ENCODE results near the gene RBMS1. TPM values are rescaled to one million over a fixed set of nuclear protein-coding genes. Genes with fewer than 3 reads are reported as not detected.
A peak's percentile ranks its signal among the peaks of the same experiment; 100 is the strongest.

Gene RBMS1
- total RNA-seq, 3 donors from 2014 or later: 81.3 to 96.2 (median 92.1) TPM

DNA sequence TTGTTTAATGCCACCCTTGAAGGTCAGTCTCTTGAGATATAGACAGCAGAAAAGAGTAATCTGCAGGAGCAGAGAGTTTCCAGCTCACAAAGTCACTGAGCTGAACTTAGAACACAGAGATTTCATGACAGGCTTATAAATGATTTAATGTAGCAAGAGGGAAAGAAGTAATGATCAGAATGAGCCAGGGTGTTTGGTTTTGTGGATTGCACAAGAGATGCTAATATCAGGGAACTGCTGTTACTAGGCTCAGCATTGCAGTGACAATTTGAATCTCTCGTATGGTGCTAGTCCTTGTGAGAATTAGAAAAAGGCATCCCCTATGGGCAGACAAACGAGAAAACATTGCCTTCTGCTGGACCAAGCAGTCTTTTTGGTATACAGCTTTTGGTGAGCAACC lies 231.9 kb downstream of the RBMS1 start:
- no peaks in the 10 kb centered on the region for H3K4me1 ChIP-seq
- TF ChIP-seq POLR2A (IDR thresholded peaks at IDR 0.05) (no peak), POLR2AphosphoS5 (IDR thresholded peaks at IDR 0.05) (no peak)
- TF ChIP-seq, protein P1, sequence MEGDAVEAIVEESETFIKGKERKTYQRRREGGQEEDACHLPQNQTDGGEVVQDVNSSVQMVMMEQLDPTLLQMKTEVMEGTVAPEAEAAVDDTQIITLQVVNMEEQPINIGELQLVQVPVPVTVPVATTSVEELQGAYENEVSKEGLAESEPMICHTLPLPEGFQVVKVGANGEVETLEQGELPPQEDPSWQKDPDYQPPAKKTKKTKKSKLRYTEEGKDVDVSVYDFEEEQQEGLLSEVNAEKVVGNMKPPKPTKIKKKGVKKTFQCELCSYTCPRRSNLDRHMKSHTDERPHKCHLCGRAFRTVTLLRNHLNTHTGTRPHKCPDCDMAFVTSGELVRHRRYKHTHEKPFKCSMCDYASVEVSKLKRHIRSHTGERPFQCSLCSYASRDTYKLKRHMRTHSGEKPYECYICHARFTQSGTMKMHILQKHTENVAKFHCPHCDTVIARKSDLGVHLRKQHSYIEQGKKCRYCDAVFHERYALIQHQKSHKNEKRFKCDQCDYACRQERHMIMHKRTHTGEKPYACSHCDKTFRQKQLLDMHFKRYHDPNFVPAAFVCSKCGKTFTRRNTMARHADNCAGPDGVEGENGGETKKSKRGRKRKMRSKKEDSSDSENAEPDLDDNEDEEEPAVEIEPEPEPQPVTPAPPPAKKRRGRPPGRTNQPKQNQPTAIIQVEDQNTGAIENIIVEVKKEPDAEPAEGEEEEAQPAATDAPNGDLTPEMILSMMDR (IDR thresholded peaks at IDR 0.05): no peak
- intact Hi-C loops (cut with DNase I; ENCODE audit: low total_unique reads): no loop called here
- no peaks in the 10 kb centered on the region for H3K9me3 ChIP-seq
- no peak for DNase-seq (ENCODE audit: low spot score in 2 of 2)
- no peak overlapping the region for H3K27ac ChIP-seq
- no peaks in the 10 kb centered on the region for H3K36me3 ChIP-seq
- no peaks in the 10 kb centered on the region for H3K27me3 ChIP-seq
- no peak overlapping the region for H3K4me3 ChIP-seq

DNA sequence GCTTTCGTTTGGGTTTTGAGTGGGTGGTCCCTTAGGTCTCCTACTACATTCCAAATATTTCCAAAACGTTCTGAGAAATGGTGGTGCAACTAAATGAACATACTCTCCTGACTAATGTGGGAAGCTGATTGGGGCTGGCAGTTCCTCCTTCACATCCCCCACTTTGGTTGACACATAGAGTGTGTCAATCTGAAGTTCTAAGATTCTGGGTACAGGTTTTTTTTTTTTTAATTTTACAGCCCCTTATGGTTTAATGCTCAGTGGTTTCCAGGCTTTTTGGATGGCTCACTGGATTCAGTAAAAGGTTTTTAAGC lies 235.2 kb downstream of the RBMS1 start:
- DNase-seq (ENCODE audit: low spot score in 2 of 2): no peak
- no peaks in the 10 kb centered on the region for H3K4me1 ChIP-seq
- TF ChIP-seq POLR2A (IDR thresholded peaks at IDR 0.05) (no peak), POLR2AphosphoS5 (IDR thresholded peaks at IDR 0.05) (no peak)
- TF ChIP-seq, protein P1 (IDR thresholded peaks at IDR 0.05): no peak
- H3K27ac ChIP-seq: no peak overlapping the region
- H3K27me3 ChIP-seq: no peaks in the 10 kb centered on the region
- intact Hi-C loops (cut with DNase I; ENCODE audit: low total_unique reads): no loop called here
- H3K36me3 ChIP-seq: no peaks in the 10 kb centered on the region
- H3K9me3 ChIP-seq: no peaks in the 10 kb centered on the region
- H3K4me3 ChIP-seq: no peak overlapping the region

DNA sequence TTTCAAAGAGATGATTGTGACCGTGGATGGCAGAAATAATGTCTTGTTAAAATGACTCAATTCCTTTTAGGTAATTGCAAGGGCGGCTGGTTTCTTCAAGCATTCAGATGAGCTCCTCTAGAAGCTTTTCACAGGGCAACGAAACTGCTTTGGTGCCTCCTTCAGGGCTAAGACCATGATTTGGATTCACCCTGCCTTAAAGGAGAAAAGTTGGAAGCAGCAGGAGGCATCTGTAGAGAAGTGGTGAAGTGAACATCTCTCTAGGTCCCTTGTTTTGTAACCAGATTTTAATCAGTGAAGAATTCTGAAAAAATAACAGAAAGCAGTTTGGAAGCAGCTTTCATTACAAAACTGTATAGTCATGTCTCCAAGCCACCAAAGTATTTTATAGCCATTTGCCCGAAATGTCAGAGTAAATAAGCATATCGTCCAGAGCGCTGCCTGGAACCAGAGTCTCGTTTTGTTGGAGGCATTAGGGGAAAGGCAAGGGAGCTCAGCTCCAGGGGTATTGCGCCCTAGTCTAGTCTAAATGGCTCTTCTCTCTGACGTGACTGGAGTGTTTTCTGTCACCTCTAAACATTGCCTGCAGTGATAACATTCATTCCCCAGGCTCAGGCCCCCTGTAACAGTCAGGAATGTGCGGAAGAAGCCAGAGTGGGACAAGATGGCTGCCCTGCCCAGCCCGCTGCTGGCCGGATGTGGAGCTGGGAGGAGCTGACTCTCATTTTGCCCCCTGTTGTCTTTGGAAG lies 235.7 kb downstream of the RBMS1 start:
- H3K36me3 ChIP-seq: no peaks in the 10 kb centered on the region
- TF ChIP-seq, protein P1 (IDR thresholded peaks at IDR 0.05): no peak
- no peak for TF ChIP-seq POLR2A (IDR thresholded peaks at IDR 0.05)
- no peak for TF ChIP-seq POLR2AphosphoS5 (IDR thresholded peaks at IDR 0.05)
- no peak for DNase-seq (ENCODE audit: low spot score in 2 of 2)
- H3K27ac ChIP-seq: no peak overlapping the region
- H3K9me3 ChIP-seq: no peaks in the 10 kb centered on the region
- H3K4me1 ChIP-seq: no peaks in the 10 kb centered on the region
- H3K4me3 ChIP-seq: no peak overlapping the region
- intact Hi-C loops (cut with DNase I; ENCODE audit: low total_unique reads): no loop called here
- no peaks in the 10 kb centered on the region for H3K27me3 ChIP-seq

DNA sequence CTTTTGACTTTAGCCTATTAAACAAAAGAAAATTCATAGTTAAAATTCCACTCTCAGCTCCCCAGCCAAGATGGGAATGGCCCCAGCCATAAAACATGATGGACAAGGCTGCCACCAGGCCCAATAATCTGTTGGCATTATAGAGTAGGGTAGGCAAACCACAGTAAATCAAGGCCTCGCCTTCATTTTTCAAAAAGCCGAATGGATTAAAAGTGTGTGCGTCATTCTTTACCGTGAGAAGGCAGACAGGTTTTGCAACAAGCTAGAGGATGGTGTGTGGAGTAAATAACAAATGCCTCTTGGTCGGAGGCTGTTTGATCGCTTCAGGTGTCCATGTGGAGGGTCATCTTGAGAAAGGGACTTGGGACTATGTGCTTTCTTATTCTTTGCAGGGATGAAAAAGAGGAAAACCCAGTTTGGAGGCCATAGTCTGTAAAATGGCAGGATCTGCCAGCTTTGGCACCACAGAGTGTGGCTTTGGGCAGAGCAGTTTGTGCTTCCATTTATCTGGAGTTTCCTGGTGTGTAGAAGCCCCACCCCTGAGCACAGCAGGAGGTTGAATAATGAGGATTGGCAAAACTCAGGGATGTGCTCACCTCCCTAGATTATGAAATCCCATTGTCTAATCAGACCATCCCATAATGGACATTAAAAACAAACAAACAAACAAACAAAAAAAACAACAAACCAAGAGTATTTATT lies 236.4 kb downstream of the RBMS1 start:
- DNase-seq (ENCODE audit: low spot score in 2 of 2): no peak
- H3K27ac ChIP-seq: peak overlapping the region in 1 of 2 donors; percentile 56
- no peaks in the 10 kb centered on the region for H3K27me3 ChIP-seq
- H3K4me1 ChIP-seq: no peaks in the 10 kb centered on the region
- H3K9me3 ChIP-seq: no peaks in the 10 kb centered on the region
- TF ChIP-seq, protein P1 (IDR thresholded peaks at IDR 0.05): no peak
- peak in 1 of 3 donors; percentile 9 for TF ChIP-seq POLR2AphosphoS5 (IDR thresholded peaks at IDR 0.05)
- H3K4me3 ChIP-seq: no peak overlapping the region
- intact Hi-C loops (cut with DNase I; ENCODE audit: low total_unique reads): no loop called here
- H3K36me3 ChIP-seq: no peaks in the 10 kb centered on the region

DNA sequence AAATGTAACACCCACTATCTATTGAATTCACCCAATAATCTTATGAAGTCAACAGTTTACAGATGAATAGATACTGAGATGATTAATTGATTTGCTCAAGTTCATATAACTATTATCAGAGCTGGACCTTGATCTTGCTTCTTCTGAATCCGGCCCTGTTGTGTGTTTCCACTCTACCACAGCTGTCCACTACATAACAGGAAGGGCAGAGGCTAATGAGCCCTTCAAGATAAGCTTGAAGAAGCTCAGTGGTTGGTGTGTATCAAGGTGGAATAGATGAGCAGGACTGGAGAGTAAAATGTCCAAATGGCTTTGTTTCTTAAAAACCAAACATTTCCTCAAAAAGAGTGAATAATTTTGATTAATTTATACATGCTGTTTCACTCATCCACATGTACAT lies 237.1 kb downstream of the RBMS1 start:
- H3K9me3 ChIP-seq: no peaks in the 10 kb centered on the region
- no peak overlapping the region for H3K4me3 ChIP-seq
- DNase-seq (ENCODE audit: low spot score in 2 of 2): no peak
- H3K36me3 ChIP-seq: no peaks in the 10 kb centered on the region
- no peaks in the 10 kb centered on the region for H3K27me3 ChIP-seq
- TF ChIP-seq POLR2AphosphoS5 (IDR thresholded peaks at IDR 0.05): no peak
- TF ChIP-seq POLR2A (IDR thresholded peaks at IDR 0.05): no peak
- TF ChIP-seq, protein P1 (IDR thresholded peaks at IDR 0.05): no peak
- intact Hi-C loops (cut with DNase I; ENCODE audit: low total_unique reads): no loop called here
- H3K4me1 ChIP-seq: no peaks in the 10 kb centered on the region
- peak overlapping the region in 1 of 2 donors; percentile 56 for H3K27ac ChIP-seq

Data from breast epithelium (tissue), 4 donors.